Mucosa of rectum (tissue), 2 donors: ENCODE measurements around the gene DOCK10.

Source experiments
- H3K27ac ChIP-seq, 2 donors: one replicate each; pipeline ENCODE4 v1.7.0; 2013; ENCODE audit warnings: inconsistent platforms in 2 of 2, low read depth in 2 of 2, low read length in 2 of 2
- H3K27me3 ChIP-seq, 2 donors: one replicate each; pipeline ENCODE4 v1.7.0; 2013; ENCODE audit warnings: low read length in 2 of 2; ENCODE audit not compliant: control insufficient read depth in 2 of 2, insufficient read depth in 2 of 2
- H3K36me3 ChIP-seq, 2 donors: one replicate each; pipeline ENCODE4 v1.7.0; 2013; ENCODE audit warnings: low read length in 2 of 2; ENCODE audit not compliant: control insufficient read depth in 2 of 2, insufficient read depth in 2 of 2
- H3K4me1 ChIP-seq, 2 donors: one replicate each; pipeline ENCODE4 v1.7.0; 2013; ENCODE audit warnings: low read length in 2 of 2, mild to moderate bottlenecking in 1 of 2; ENCODE audit not compliant: control insufficient read depth in 2 of 2, insufficient read depth in 2 of 2
- H3K4me3 ChIP-seq, 2 donors: one replicate each; pipeline ENCODE4 v1.7.0; 2013; ENCODE audit warnings: low read length in 2 of 2
- H3K9ac ChIP-seq, 2 donors: one replicate each; pipeline ENCODE4 v1.7.0; 2013; ENCODE audit warnings: low read length in 2 of 2, low read depth in 1 of 2, mild to moderate bottlenecking in 1 of 2
- H3K9me3 ChIP-seq, 2 donors: one replicate each; pipeline ENCODE4 v1.7.0; 2013; ENCODE audit warnings: low read length in 2 of 2; ENCODE audit not compliant: control insufficient read depth in 2 of 2
- donor health status: healthy.
- donor health status: Normal muscosa, but diverticular disease.

Gene DOCK10

GRCh38 chr2:224835405-224835804, 206.9 kb downstream of the DOCK10 start:
- H3K4me3 ChIP-seq = no peak overlapping the region
- H3K36me3 ChIP-seq = peaks cover 8 to 38% of the 10 kb centered on the region in 2 donors
- no peaks in the 10 kb centered on the region for H3K27me3 ChIP-seq
- H3K9ac ChIP-seq = no peak overlapping the region
- no peaks in the 10 kb centered on the region for H3K4me1 ChIP-seq
- H3K27ac ChIP-seq = no peak overlapping the region
- H3K9me3 ChIP-seq = no peaks in the 10 kb centered on the region

- Histone ChIP-seq H3K4me1 (no peaks in the 10 kb centered on the region), H3K4me3 (no peak overlapping the region), H3K27me3 (no peaks in the 10 kb centered on the region), H3K9me3 (no peaks in the 10 kb centered on the region), H3K9ac (no peak overlapping the region), H3K36me3 (peaks cover 11 to 43% of the 10 kb centered on the region in 2 donors), H3K27ac (no peak overlapping the region)
These were observed 208.3 kb downstream of the DOCK10 start for GRCh38 chr2:224833986-224834385.

GRCh38 chr2:224832207-224832606, 210.1 kb downstream of the DOCK10 start:
- H3K36me3 ChIP-seq = peaks cover 15 to 52% of the 10 kb centered on the region in 2 donors
- no peaks in the 10 kb centered on the region for H3K27me3 ChIP-seq
- H3K27ac ChIP-seq = no peak overlapping the region
- H3K9me3 ChIP-seq = no peaks in the 10 kb centered on the region
- no peak overlapping the region for H3K9ac ChIP-seq
- no peaks in the 10 kb centered on the region for H3K4me1 ChIP-seq
- no peak overlapping the region for H3K4me3 ChIP-seq

- no peaks in the 10 kb centered on the region for H3K27me3 ChIP-seq
- H3K9me3 ChIP-seq = no peaks in the 10 kb centered on the region
- no peak overlapping the region for H3K27ac ChIP-seq
- no peak overlapping the region for H3K9ac ChIP-seq
- no peaks in the 10 kb centered on the region for H3K4me1 ChIP-seq
- peaks cover 15 to 52% of the 10 kb centered on the region in 2 donors for H3K36me3 ChIP-seq
- H3K4me3 ChIP-seq = no peak overlapping the region
These were observed 210.7 kb downstream of the DOCK10 start for GRCh38 chr2:224831530-224831929.

GRCh38 chr2:224820283-224820991, 221.8 kb downstream of the DOCK10 start:
- Histone ChIP-seq H3K9me3 (no peaks in the 10 kb centered on the region), H3K27ac (no peak overlapping the region), H3K4me3 (no peak overlapping the region), H3K27me3 (no peaks in the 10 kb centered on the region), H3K4me1 (no peaks in the 10 kb centered on the region), H3K36me3 (peaks cover 0 to 8% of the 10 kb centered on the region in 2 donors), H3K9ac (no peak overlapping the region)

- Histone ChIP-seq H3K4me3 (no peak overlapping the region), H3K9me3 (no peaks in the 10 kb centered on the region), H3K27ac (no peak overlapping the region), H3K4me1 (no peaks in the 10 kb centered on the region), H3K27me3 (no peaks in the 10 kb centered on the region), H3K9ac (no peak overlapping the region), H3K36me3 (peaks cover 0 to 8% of the 10 kb centered on the region in 2 donors)
These were observed 223.2 kb downstream of the DOCK10 start for GRCh38 chr2:224819075-224819474.

GRCh38 chr2:224817676-224818075, 224.6 kb downstream of the DOCK10 start:
- H3K9me3 ChIP-seq = no peaks in the 10 kb centered on the region
- no peaks in the 10 kb centered on the region for H3K27me3 ChIP-seq
- no peak overlapping the region for H3K9ac ChIP-seq
- H3K4me1 ChIP-seq = no peaks in the 10 kb centered on the region
- no peak overlapping the region for H3K27ac ChIP-seq
- peaks cover 0 to 8% of the 10 kb centered on the region in 2 donors for H3K36me3 ChIP-seq
- H3K4me3 ChIP-seq = no peak overlapping the region

- peaks cover 0 to 8% of the 10 kb centered on the region in 2 donors for H3K36me3 ChIP-seq
- no peaks in the 10 kb centered on the region for H3K27me3 ChIP-seq
- no peak overlapping the region for H3K9ac ChIP-seq
- H3K4me3 ChIP-seq = no peak overlapping the region
- H3K27ac ChIP-seq = no peak overlapping the region
- no peaks in the 10 kb centered on the region for H3K9me3 ChIP-seq
- H3K4me1 ChIP-seq = no peaks in the 10 kb centered on the region
These were observed 225.5 kb downstream of the DOCK10 start for GRCh38 chr2:224816816-224817215.

- H3K9ac ChIP-seq = no peak overlapping the region
- H3K4me3 ChIP-seq = no peak overlapping the region
- H3K27me3 ChIP-seq = no peaks in the 10 kb centered on the region
- no peaks in the 10 kb centered on the region for H3K4me1 ChIP-seq
- H3K36me3 ChIP-seq = peaks cover 0 to 8% of the 10 kb centered on the region in 2 donors
- H3K27ac ChIP-seq = no peak overlapping the region
- H3K9me3 ChIP-seq = no peaks in the 10 kb centered on the region
These were observed 228.7 kb downstream of the DOCK10 start for GRCh38 chr2:224813578-224813977.

GRCh38 chr2:224807153-224807964, 234.9 kb downstream of the DOCK10 start:
- Histone ChIP-seq H3K4me1 (no peaks in the 10 kb centered on the region), H3K27me3 (no peaks in the 10 kb centered on the region), H3K27ac (no peak overlapping the region), H3K9me3 (no peaks in the 10 kb centered on the region), H3K36me3 (peaks cover 18 to 29% of the 10 kb centered on the region in 2 donors), H3K4me3 (no peak overlapping the region), H3K9ac (no peak overlapping the region)
